NCI-H345 treated with DMSO at 0.1 percent for 48 hours (cell line): ENCODE measurements around the gene INTS11.

Experiments used
- DNase-seq: peaks from one replicate; lab custom pipeline; 2025; ENCODE audit not compliant: unreplicated experiment; lab: John Stamatoyannopoulos, UW

Gene INTS11

GRCh38 chr1:1358433-1359271 lies 34.2 kb upstream of the INTS11 start, which contains the start of gene MXRA8:
Gene MXRA8, minus strand, starts transcription at chr1:1358555. Its CDS starts 51 bp downstream, at chr1:1358504.
- DNase-seq = no peak

DNA sequence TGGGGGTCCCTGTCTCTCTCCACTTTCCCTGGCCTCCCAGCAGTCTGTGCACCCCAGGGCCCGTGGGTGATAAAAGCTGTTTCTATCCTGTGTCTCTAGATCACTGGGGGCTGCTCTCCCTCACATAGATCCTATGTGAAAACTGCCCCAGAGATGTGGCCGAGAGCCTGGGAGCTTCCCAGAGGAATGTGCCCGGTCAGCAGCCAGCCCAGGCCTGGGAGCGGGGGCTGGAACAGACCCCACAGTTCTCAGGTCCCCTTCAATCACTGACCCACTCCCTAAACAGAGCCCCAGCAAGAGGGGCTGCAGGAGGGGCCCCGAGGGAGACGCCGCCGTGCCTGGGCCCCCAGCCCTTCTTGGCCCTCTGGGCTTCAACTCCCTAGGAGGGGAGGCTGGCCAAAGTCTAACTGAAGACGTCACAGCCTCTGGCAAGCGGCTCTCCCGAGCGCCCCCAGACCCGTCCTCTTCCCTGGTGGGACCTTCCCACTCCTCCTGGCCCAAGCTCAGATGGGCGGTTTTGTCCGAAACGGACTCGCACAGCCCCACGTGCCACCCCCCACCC lies 33.5 kb upstream of the INTS11 start:
- no peak for DNase-seq

DNA sequence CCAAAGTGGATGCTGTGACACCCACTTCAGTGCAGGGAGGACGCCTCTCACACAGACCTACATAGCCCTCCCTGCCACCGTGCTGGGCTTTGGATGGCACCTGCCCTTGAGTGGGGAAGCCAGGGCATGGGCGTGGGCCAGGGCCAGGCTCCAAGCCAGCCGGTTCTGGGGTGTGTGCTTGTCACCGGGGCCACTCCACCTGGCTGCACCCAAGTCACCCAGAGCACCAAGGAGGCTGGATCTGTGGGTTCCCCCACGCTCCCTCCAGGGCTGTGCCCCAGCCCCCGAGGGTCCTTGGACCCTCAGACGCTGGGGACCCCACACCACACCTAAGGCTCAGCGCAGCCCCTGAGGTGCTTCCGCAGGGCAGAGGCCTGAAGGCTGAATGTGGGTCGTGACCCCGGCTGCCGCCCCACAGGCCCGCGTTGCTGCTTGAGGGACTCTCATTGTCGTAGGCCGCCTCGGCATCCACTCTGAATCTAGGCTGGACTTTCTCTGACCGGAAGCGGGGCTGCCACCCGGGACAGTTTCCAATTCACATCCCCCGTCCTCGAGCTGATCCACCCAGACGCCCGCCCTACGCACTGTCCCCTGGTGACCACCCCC lies 32.4 kb upstream of the INTS11 start:
- no peak for DNase-seq

DNA sequence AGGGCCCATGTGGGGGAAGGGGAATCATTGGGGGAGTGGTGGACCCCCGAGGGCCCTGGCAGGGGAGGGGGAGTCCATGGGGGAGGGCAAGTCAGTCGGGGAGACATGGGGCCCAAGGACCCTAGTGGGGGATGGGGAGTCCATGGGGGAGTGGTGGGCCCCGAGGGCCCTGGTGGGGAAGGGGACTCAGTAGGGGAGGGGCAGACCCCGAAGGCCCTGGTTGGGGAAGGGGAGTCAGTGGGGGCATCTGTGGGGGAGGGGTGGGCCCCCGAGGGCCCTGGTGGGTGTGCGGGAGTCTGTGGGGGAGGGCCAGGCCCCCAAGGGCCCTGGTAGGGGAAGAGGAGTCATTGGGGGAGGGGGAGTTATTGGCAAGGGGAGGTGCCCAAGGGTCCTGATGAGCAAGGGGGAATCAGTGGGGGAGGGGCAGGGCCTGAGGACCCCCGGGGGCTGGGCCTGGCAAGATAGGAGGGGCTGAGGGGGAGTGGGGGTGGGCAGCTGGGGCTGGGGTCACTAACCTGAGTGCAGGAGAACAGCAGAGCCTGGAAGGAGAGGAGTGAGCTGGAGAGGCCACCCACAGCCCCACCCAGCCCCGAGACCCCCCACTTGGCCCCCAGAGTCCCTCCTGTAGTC lies 31.8 kb upstream of the INTS11 start:
- no peak for DNase-seq

DNA sequence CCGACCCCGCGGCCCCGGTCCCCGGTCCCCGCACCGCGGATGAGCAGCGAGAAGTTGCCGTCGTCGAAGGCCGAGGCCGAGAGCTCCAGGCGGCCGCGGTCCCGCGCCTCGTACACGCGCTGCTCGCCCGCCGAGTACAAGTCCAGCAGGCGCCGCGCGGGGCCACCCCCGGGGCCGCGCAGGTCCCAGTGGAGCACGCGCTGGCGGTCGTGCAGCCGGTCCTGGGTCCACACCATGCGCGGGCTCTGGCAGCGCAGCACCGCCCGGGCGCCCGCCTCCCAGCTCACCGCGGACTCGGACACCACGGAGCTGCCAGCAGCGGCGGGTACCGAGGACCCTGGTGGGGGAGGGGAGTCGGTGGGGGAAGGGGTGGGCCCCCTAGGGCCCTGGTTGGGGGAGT lies 31.0 kb upstream of the INTS11 start:
- DNase-seq = no peak

- DNase-seq = no peak
Measured at GRCh38 chr1:1354271-1355247, 30.1 kb upstream of the INTS11 start.

GRCh38 chr1:1353389-1354151 lies 29.1 kb upstream of the INTS11 start:
- DNase-seq = peak; percentile 30

- DNase-seq = no peak
Measured at GRCh38 chr1:1352786-1353388, 28.4 kb upstream of the INTS11 start.

DNA sequence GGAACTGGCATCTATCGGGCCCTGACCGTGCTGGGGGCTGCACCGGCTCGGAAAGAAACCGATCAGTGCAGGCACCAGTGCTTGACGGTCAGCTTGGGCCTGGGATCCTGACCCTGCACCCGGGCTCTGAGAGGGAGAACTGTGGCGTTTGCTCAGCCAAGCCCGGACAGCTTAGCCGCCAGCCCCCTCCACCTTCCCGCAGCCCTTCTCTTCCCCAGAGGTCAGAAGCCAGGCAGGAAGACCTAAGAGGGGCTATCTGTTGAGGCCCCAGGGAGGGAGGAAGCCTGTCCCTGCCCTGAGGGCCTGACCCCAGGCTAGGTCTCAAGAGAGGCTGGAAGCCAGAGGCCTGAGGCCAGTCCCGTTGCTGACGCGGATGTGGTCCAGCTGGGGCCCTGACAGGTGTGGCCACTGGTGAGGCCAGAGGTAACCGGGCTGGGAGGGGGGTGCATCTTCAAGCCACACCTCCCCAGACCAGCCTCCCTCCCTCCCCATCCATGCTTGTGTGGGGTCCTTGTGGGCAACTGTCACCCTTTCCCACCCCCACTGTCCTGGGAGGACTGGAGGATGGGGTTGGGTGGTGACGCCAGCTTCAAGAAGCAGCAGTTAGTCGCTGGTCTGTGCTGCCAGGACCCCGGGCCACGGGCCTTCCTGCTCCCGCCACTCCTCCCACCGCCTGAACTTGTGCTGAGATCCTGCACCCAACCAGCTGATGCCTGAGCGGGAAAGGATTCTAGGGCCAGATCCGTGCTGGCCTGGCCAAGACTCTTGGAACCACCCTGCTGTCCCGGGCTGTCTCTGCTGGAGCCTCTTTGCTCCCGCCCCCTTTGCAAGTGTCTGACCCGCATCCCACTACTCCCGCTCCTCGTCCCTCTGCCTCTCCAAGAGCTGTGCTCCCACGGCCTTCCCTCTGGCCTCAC lies 27.3 kb upstream of the INTS11 start:
- DNase-seq = no peak

- DNase-seq = peak; percentile 33
Measured at GRCh38 chr1:1349256-1350012, 25.0 kb upstream of the INTS11 start, which contains the start of gene DVL1. Gene DVL1, minus strand, starts transcription at chr1:1349418. Its CDS starts 353 bp downstream, at chr1:1349065.

DNA sequence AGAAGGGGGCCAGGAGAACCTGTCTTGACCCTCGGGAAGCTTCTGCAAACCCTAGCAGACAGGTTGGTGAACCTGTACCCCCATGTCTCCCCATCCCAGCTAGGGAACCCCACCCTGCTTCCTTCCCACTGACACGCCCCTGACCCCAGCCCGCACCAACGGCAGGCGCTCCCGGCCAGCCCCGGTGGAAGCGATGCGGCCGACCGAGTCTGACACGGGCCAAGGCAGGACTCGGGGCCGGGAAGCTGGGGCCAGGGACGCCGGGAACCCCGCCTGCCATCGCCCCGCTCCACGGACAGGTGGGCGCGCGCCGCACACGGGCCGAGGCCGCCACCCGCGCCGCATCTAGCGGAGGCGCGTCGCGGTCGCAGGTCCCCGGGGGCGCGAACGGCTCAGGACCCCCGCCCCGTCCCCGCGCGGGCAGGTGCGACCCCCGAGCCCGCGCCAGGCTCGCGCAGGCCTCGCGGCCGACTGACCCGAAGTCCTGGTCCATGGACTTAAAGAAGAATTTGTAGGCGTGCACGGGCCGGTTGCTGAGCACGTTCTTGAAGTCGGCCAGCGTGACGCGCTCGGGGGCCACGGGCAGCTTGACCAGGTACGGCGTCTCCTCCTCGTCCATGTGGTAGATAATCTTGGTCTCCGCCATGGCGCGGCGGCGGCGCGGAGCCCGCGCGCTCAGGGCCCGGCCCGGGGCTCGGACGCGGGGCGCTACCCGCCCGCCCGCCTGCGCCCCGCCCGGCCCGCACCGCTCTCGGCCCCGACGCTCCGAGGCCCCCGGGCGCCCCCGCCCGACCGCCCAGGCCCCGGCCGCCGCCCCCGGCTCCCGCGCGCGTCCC lies 24.2 kb upstream of the INTS11 start:
- DNase-seq = no peak

DNA sequence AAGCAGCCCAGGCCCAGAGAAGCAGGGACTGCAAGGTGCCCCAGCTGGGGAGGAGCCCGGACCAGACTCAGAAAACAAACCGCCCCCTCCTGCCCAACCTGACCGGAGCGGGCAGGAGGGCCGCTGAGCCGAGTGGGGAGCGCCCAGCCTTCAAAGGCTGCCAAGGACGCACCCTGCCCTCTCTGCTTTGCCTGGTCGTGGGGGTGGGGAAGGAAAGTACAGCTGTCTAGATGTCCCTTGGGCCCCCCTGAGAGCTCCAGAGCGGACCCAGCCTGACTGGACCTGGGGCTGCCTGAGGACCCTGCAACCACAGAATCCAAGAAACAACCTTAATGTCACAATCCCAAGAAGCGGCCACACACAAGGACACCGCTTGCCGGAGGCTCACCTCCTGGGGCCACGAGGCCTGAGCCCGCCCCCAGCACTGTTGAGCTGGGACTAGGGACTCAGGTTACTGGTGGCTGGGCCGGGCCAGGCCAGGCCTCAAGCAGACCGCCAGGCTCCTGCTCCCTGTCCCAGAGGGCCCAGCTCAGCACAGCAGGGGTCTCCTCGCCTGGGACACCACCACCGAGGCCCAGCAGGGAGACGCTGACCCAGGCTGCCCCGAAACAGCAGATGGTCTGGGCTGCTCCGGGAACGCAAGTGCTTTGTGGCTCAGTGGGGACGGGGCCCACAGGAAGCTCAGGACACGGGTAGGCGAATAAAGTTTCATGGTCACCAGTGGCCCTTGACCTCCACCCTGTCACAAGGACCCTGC lies 23.4 kb upstream of the INTS11 start:
- DNase-seq = no peak

DNA sequence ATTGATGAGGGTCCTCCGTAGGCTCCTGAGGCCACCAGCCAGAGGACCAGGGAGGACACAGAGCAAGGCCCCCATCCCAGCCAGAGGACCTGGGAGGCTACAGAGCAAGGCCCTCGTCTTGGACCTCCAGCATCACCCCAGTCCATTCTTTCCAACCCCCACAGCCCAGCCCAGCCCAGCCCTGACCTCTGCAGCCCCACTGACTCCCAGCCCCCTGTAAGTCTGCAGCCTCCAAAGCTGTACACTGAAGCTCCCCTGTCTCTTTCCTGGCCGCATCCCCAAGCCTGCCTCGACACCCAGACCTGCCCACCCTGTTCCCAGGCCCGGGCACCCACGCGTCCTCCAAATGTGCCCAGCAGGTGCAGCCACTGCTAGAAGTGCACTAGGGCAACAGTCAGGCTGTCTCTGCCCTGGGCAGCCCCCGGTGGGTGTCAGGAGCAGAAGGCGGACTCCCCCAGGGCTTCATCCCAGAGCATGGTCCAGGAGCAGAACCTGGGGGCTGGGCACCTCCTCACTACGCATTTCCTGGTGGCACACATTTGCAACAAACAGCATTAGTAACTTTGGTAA lies 22.7 kb upstream of the INTS11 start:
- DNase-seq = no peak

DNA sequence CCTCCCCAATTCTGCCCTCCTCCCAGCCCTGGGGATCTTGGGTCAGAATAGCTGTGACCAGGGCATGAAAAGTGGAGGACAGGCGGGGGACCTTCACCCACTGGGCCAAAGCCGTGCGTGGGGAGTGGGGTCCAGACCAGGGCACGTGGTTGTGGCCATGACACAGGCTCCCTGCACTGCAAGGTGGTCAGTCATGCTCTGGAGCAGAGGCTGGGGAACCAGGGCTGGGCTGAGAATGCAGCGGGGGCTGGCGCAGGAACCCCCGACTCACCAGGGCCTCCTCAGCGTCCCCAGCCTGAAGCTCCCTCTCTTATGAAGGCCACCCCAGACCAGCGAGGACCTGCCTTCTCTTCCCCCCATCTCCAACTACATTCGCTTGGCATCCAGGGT lies 22.0 kb upstream of the INTS11 start:
- no peak for DNase-seq

DNA sequence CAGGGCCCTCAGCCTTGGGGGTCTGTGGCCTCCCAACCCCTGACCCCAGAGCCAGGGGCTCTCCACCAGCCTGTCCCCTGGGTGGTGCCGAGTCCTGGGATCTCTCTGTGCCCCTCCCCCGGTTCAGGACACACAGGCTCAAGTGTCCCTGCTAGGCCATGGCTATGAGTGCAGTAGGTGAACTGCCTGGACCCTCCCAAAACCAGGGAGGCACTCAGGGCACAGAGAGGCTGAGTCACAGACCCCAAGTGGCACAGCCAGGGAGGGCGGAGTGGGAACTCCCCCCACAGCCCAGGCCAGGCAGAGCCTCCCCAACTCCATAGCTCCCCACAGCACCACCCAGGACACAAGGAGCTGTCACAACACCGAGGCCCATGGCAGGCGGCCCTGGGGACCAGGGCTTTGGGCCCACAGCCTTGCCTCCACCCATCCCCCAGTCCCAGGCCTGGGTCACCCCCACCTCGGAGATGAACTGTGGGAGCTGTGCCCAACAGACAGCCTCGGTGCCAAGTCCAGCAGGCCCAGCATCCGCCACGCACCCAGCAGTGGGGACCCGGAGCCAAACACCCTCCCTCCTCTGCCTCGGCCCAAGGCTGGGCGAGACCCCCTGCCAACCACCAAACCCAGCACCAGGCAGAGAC lies 21.5 kb upstream of the INTS11 start:
- DNase-seq = no peak
